ENCODE results near the gene LCLAT1.

LCLAT1 gene

DNA sequence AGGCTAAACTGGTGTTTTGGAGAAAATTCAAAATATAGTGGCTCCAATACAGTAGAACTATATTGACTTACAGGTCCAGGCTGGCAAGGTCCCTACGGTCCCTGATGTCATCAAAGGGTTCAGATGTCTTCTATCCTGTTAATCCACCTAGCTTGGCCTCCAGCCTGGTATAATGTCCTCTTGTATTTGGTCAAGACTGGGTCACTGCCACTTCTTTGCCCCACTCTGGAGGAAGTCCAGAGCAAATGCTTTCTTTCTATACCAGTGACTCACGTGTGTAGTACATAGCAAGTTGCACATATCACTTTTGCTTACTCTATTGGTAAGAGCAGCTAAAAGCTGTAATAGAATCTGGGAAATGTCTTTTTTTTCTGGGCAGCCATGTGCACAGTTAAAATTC is 80.8 kb downstream of the LCLAT1 start:
- Histone ChIP-seq H3K4me3 (ENCODE audit: low read length, poor library complexity, severe bottlenecking) (no peak overlapping the region), H3K79me2 (ENCODE audit: insufficient read depth, low read length) (no peaks in the 10 kb centered on the region), H4K20me1 (ENCODE audit: insufficient read depth, low read length, poor library complexity, severe bottlenecking) (no peaks in the 10 kb centered on the region), H3F3A (ENCODE audit: low read depth) (no peaks in the 10 kb centered on the region), H3K9me2 (replicated peaks; ENCODE audit: low read depth, low read length) (no peaks in the 10 kb centered on the region), H3K36me3 (ENCODE audit: insufficient read depth, low read length) (peaks cover 24% of the 10 kb centered on the region), H3K9me3 (ENCODE audit: insufficient read depth, low read depth, low read length) (no peaks in the 10 kb centered on the region), H3K4me2 (ENCODE audit: low read depth, low read length, poor library complexity, severe bottlenecking) (no peak overlapping the region), H3K27me3 (ENCODE audit: insufficient read depth, low read length, poor library complexity, severe bottlenecking) (no peaks in the 10 kb centered on the region), H2AFZ (ENCODE audit: low read length) (no peak overlapping the region), H3K9ac (ENCODE audit: low read depth, low read length, poor library complexity, severe bottlenecking) (no peak overlapping the region), H3K4me1 (ENCODE audit: insufficient read depth, low read length, poor library complexity, severe bottlenecking) (no peaks in the 10 kb centered on the region)
- TF ChIP-seq, protein P1, sequence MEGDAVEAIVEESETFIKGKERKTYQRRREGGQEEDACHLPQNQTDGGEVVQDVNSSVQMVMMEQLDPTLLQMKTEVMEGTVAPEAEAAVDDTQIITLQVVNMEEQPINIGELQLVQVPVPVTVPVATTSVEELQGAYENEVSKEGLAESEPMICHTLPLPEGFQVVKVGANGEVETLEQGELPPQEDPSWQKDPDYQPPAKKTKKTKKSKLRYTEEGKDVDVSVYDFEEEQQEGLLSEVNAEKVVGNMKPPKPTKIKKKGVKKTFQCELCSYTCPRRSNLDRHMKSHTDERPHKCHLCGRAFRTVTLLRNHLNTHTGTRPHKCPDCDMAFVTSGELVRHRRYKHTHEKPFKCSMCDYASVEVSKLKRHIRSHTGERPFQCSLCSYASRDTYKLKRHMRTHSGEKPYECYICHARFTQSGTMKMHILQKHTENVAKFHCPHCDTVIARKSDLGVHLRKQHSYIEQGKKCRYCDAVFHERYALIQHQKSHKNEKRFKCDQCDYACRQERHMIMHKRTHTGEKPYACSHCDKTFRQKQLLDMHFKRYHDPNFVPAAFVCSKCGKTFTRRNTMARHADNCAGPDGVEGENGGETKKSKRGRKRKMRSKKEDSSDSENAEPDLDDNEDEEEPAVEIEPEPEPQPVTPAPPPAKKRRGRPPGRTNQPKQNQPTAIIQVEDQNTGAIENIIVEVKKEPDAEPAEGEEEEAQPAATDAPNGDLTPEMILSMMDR (conservative IDR thresholded peaks at IDR 0.05; ENCODE audit: low read length), result no peak
- TF ChIP-seq EZH2phosphoT487 (IDR thresholded peaks at IDR 0.05; ENCODE audit: borderline replicate concordance), result no peak

DNA sequence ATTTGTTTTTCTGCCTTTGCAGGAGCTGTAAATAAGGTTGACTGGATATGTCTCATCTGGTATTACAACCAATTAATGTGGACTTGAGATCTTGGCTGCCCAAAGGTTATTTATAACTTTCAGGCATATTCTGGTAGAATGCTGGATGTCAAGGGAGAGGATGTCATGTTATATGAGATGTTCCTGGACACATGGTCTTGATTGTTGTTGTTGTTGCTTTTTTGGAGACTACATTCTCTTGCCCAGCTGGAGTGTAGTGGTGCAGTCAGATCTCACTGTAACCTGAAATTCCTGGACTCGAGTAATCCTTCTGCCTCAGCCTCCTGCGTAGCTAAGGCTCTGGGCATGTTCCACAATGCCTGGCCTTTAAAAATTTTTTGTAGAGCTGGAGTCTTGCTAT is 83.3 kb downstream of the LCLAT1 start:
- Histone ChIP-seq H3K9me2 (replicated peaks; ENCODE audit: low read depth, low read length) (no peaks in the 10 kb centered on the region), H3K79me2 (ENCODE audit: insufficient read depth, low read length) (no peaks in the 10 kb centered on the region), H3K36me3 (ENCODE audit: insufficient read depth, low read length) (peaks cover 49% of the 10 kb centered on the region), H2AFZ (ENCODE audit: low read length) (no peak overlapping the region), H3K27me3 (ENCODE audit: insufficient read depth, low read length, poor library complexity, severe bottlenecking) (no peaks in the 10 kb centered on the region), H4K20me1 (ENCODE audit: insufficient read depth, low read length, poor library complexity, severe bottlenecking) (no peaks in the 10 kb centered on the region), H3K9ac (ENCODE audit: low read depth, low read length, poor library complexity, severe bottlenecking) (no peak overlapping the region), H3F3A (ENCODE audit: low read depth) (no peaks in the 10 kb centered on the region), H3K4me3 (ENCODE audit: low read length, poor library complexity, severe bottlenecking) (no peak overlapping the region), H3K9me3 (ENCODE audit: insufficient read depth, low read depth, low read length) (0 out of 2 replicates have a peak, but pooled peaks cover 3% of the 10 kb centered on the region), H3K4me2 (ENCODE audit: low read depth, low read length, poor library complexity, severe bottlenecking) (no peak overlapping the region), H3K4me1 (ENCODE audit: insufficient read depth, low read length, poor library complexity, severe bottlenecking) (no peaks in the 10 kb centered on the region)
- TF ChIP-seq, protein P1 (conservative IDR thresholded peaks at IDR 0.05; ENCODE audit: low read length), result no peak
- no peak for TF ChIP-seq EZH2phosphoT487 (IDR thresholded peaks at IDR 0.05; ENCODE audit: borderline replicate concordance)

DNA sequence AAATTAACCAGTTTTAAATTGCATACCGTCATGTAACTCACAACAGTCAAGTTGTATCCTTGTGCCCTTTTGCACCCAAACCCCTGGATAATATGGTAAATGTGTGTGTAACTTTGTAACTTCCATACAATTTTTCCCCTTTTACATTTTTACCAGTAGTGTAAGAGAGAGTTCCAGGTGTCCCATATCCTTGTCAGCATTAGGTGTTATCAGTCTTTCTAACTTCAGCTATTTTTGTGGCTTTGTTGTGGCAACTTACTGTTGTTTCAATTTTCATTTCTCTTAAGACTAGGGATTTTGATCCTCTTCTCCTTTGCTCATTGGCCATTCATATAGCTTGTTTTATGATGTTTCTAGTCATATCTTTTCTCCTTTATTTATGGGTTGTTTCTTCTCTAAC is 94.6 kb downstream of the LCLAT1 start:
- Histone ChIP-seq H2AFZ (ENCODE audit: low read length) (no peak overlapping the region), H3K27me3 (ENCODE audit: insufficient read depth, low read length, poor library complexity, severe bottlenecking) (no peaks in the 10 kb centered on the region), H3K4me1 (ENCODE audit: insufficient read depth, low read length, poor library complexity, severe bottlenecking) (peaks cover 24% of the 10 kb centered on the region), H3K4me3 (ENCODE audit: low read length, poor library complexity, severe bottlenecking) (no peak overlapping the region), H3K36me3 (ENCODE audit: insufficient read depth, low read length) (peaks cover 12% of the 10 kb centered on the region), H3K9ac (ENCODE audit: low read depth, low read length, poor library complexity, severe bottlenecking) (no peak overlapping the region), H3K79me2 (ENCODE audit: insufficient read depth, low read length) (no peaks in the 10 kb centered on the region), H3K9me2 (replicated peaks; ENCODE audit: low read depth, low read length) (no peaks in the 10 kb centered on the region), H3K9me3 (ENCODE audit: insufficient read depth, low read depth, low read length) (no peaks in the 10 kb centered on the region), H4K20me1 (ENCODE audit: insufficient read depth, low read length, poor library complexity, severe bottlenecking) (no peaks in the 10 kb centered on the region), H3F3A (ENCODE audit: low read depth) (no peaks in the 10 kb centered on the region), H3K4me2 (ENCODE audit: low read depth, low read length, poor library complexity, severe bottlenecking) (no peak overlapping the region)
- no peak for TF ChIP-seq EZH2phosphoT487 (IDR thresholded peaks at IDR 0.05; ENCODE audit: borderline replicate concordance)
- TF ChIP-seq, protein P1 (conservative IDR thresholded peaks at IDR 0.05; ENCODE audit: low read length), result no peak

Data from Loucy (cell line).